K562 (cell line): ENCODE measurements around the gene SHISA7. TPM values are rescaled to one million over a fixed set of nuclear protein-coding genes. Genes with fewer than 3 reads are reported as not detected.
A peak's percentile ranks its signal among the peaks of the same experiment; 100 is the strongest.

Experiments
- CBX5 ChIP-seq: IDR thresholded peaks from 2 replicates; pipeline ENCODE4 v1.6.1; 2014; ENCODE audit warnings: low read depth, borderline replicate concordance
- CEBPG ChIP-seq, 3 experiments: fragments of 200-800 bp in 1 of 3; sonication (Bioruptor generic) in 1 of 3; sonication (generic) in 1 of 3; formaldehyde crosslinking in 1 of 3; IDR thresholded peaks in 2 of 3; conservative IDR thresholded peaks in 1 of 3; 2 replicates each; pipeline versions ENCODE4 v1.6.1 to v1.8.0; 2016 to 2022; ENCODE audit warnings: missing compliant biosample characterization in 2 of 3, missing genetic modification characterization in 2 of 3, mild to moderate bottlenecking in 1 of 3, missing genetic modification reagents in 1 of 3
- EGR1 ChIP-seq: fragments of 450-650 bp; conservative IDR thresholded peaks from 2 replicates; pipeline ENCODE4 v1.6.1; 2017; ENCODE audit warnings: mild to moderate bottlenecking
- FOXK1 ChIP-seq: sonication (generic); formaldehyde crosslinking; IDR thresholded peaks from 2 replicates; pipeline ENCODE4 v1.8.0; 2022; ENCODE audit warnings: missing genetic modification reagents, mild to moderate bottlenecking, borderline replicate concordance
- GTF2F1 ChIP-seq: IDR thresholded peaks from 2 replicates; pipeline ENCODE4 v1.6.1; 2011; ENCODE audit warnings: low read depth, low read length, improper control_type of control experiment
- MAFK ChIP-seq: IDR thresholded peaks from 2 replicates; pipeline ENCODE4 v1.6.1; 2011; ENCODE audit warnings: low read length, improper control_type of control experiment
- PCBP2 ChIP-seq: fragments of 200-400 bp; formaldehyde crosslinking; IDR thresholded peaks from 2 replicates; pipeline ENCODE4 v1.6.1; 2018; ENCODE audit warnings: low read length, low read depth, mild to moderate bottlenecking, moderate library complexity; ENCODE audit not compliant: poor library complexity, severe bottlenecking
- TARDBP ChIP-seq: fragments of 450-650 bp; IDR thresholded peaks from 2 replicates; pipeline ENCODE4 v1.6.1; 2016
- ZBTB7A ChIP-seq: IDR thresholded peaks from 2 replicates; pipeline ENCODE4 v1.6.1; 2011; ENCODE audit warnings: low read depth, mild to moderate bottlenecking, low read length, moderate library complexity, borderline replicate concordance; ENCODE audit not compliant: control insufficient read depth
- ZFX ChIP-seq: sonication (generic); formaldehyde crosslinking; IDR thresholded peaks from 2 replicates; pipeline ENCODE4 v1.8.0; 2022; ENCODE audit warnings: mild to moderate bottlenecking, missing genetic modification reagents, moderate library complexity
- ZNF143 ChIP-seq: sonication (generic); formaldehyde crosslinking; IDR thresholded peaks from 2 replicates; pipeline ENCODE4 v1.9.0; 2022; ENCODE audit warnings: mild to moderate bottlenecking, missing genetic modification reagents
- ZNF282 ChIP-seq: sonication (generic); formaldehyde crosslinking; IDR thresholded peaks from 2 replicates; pipeline ENCODE4 v1.8.1; 2023; ENCODE audit warnings: missing genetic modification reagents
- ZNF3 ChIP-seq: fragments of 250-450 bp; sonication (Bioruptor Pico); IDR thresholded peaks from 2 replicates; pipeline ENCODE4 v1.5.0; 2021; ENCODE audit warnings: mild to moderate bottlenecking, moderate library complexity
- ZNF347 ChIP-seq: fragments of 450-650 bp; formaldehyde crosslinking; IDR thresholded peaks from 2 replicates; pipeline ENCODE4 v1.4.0; 2020; ENCODE audit warnings: low read depth, mild to moderate bottlenecking, moderate library complexity
- ZNF395 ChIP-seq: fragments of 200-800 bp; sonication (Bioruptor generic); IDR thresholded peaks from 2 replicates; pipeline ENCODE4 v1.6.1; 2017; ENCODE audit warnings: missing genetic modification characterization, missing compliant biosample characterization
- polyA plus RNA-seq, 8 experiments: library from polyadenylated mRNA; depleted of rRNA in 4 of 8; stranded (reverse) in 5 of 8; unstranded in 3 of 8; fragments of >200 nt; fragmentation: Nextera tagmentation in 2 of 8; fragmentation: Illumina TruSeq in 1 of 8; extraction: Ambion mirVana in 2 of 8; extraction: Trizol in 1 of 8; gene quantifications; 2 replicates each; pipeline versions ENCODE4 v1.2.1 to v1.2.3, GENCODE V29; 2011 to 2014; ENCODE audit warnings: inconsistent platforms in 1 of 8, missing spikeins in 1 of 8
- total RNA-seq, 7 experiments: library from RNA; depleted of rRNA in 6 of 7; stranded (reverse); fragments of >200 nt in 6 of 7; fragmentation: Illumina TruSeq in 2 of 7; extraction: Trizol in 2 of 7; gene quantifications; 2 replicates each; pipeline versions ENCODE4 v1.2.1 to v1.2.3, GENCODE V29; 2011 to 2021; ENCODE audit warnings: low replicate concordance in 1 of 7
- TF ChIP-seq, protein P1 (sequence below): fragments of 250-450 bp; sonication (Bioruptor Pico); IDR thresholded peaks from 2 replicates; pipeline ENCODE4 v1.4.0; 2020; ENCODE audit warnings: mild to moderate bottlenecking, moderate library complexity
- TF ChIP-seq, protein P2 (sequence below): fragments of 450-650 bp; IDR thresholded peaks from 2 replicates; pipeline ENCODE4 v1.6.1; 2016; ENCODE audit warnings: borderline replicate concordance
- TF ChIP-seq, protein P3 (sequence below): fragments of 250-450 bp; sonication (Bioruptor Pico); IDR thresholded peaks from 2 replicates; pipeline ENCODE4 v1.4.0; 2020; ENCODE audit warnings: mild to moderate bottlenecking, moderate library complexity, borderline replicate concordance

SHISA7 gene
- total and polyA plus RNA-seq, 9 of the 15 experiments (the other 6 are each of a cell fraction or from before 2014, with no cell fraction given): 0.01 to 0.40 (median 0.07) TPM

GRCh38 chr19:55460670-55461258 lies 17.7 kb upstream of the SHISA7 start (continued):
- TF ChIP-seq, protein P1, sequence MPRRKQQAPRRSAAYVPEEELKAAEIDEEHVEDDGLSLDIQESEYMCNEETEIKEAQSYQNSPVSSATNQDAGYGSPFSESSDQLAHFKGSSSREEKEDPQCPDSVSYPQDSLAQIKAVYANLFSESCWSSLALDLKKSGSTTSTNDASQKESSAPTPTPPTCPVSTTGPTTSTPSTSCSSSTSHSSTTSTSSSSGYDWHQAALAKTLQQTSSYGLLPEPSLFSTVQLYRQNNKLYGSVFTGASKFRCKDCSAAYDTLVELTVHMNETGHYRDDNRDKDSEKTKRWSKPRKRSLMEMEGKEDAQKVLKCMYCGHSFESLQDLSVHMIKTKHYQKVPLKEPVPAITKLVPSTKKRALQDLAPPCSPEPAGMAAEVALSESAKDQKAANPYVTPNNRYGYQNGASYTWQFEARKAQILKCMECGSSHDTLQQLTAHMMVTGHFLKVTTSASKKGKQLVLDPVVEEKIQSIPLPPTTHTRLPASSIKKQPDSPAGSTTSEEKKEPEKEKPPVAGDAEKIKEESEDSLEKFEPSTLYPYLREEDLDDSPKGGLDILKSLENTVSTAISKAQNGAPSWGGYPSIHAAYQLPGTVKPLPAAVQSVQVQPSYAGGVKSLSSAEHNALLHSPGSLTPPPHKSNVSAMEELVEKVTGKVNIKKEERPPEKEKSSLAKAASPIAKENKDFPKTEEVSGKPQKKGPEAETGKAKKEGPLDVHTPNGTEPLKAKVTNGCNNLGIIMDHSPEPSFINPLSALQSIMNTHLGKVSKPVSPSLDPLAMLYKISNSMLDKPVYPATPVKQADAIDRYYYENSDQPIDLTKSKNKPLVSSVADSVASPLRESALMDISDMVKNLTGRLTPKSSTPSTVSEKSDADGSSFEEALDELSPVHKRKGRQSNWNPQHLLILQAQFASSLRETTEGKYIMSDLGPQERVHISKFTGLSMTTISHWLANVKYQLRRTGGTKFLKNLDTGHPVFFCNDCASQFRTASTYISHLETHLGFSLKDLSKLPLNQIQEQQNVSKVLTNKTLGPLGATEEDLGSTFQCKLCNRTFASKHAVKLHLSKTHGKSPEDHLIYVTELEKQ (CRISPR knock-in tag): no peak
- TF ChIP-seq, protein P2, sequence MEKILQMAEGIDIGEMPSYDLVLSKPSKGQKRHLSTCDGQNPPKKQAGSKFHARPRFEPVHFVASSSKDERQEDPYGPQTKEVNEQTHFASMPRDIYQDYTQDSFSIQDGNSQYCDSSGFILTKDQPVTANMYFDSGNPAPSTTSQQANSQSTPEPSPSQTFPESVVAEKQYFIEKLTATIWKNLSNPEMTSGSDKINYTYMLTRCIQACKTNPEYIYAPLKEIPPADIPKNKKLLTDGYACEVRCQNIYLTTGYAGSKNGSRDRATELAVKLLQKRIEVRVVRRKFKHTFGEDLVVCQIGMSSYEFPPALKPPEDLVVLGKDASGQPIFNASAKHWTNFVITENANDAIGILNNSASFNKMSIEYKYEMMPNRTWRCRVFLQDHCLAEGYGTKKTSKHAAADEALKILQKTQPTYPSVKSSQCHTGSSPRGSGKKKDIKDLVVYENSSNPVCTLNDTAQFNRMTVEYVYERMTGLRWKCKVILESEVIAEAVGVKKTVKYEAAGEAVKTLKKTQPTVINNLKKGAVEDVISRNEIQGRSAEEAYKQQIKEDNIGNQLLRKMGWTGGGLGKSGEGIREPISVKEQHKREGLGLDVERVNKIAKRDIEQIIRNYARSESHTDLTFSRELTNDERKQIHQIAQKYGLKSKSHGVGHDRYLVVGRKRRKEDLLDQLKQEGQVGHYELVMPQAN: no peak; the same call in 1 of the 2 replicates
- no peak for TF ChIP-seq CBX5
- 0 out of 2 replicates have a peak, but pooled peaks have one; percentile 14 for TF ChIP-seq MAFK
- TF ChIP-seq EGR1: peak; percentile 64
- TF ChIP-seq ZNF395: no peak; the same call in 1 of the 2 replicates
- peak; percentile 86; the same call in 1 of the 2 replicates for TF ChIP-seq ZBTB7A
- no peak for TF ChIP-seq TARDBP
- TF ChIP-seq CEBPG (CRISPR knock-in tag; IDR thresholded peaks at IDR 0.05): no peak
- no peak for TF ChIP-seq CEBPG (tag; conservative IDR thresholded peaks at IDR 0.05 in 1 of 2, IDR thresholded peaks at IDR 0.05 in 1 of 2)
- TF ChIP-seq, protein P3, sequence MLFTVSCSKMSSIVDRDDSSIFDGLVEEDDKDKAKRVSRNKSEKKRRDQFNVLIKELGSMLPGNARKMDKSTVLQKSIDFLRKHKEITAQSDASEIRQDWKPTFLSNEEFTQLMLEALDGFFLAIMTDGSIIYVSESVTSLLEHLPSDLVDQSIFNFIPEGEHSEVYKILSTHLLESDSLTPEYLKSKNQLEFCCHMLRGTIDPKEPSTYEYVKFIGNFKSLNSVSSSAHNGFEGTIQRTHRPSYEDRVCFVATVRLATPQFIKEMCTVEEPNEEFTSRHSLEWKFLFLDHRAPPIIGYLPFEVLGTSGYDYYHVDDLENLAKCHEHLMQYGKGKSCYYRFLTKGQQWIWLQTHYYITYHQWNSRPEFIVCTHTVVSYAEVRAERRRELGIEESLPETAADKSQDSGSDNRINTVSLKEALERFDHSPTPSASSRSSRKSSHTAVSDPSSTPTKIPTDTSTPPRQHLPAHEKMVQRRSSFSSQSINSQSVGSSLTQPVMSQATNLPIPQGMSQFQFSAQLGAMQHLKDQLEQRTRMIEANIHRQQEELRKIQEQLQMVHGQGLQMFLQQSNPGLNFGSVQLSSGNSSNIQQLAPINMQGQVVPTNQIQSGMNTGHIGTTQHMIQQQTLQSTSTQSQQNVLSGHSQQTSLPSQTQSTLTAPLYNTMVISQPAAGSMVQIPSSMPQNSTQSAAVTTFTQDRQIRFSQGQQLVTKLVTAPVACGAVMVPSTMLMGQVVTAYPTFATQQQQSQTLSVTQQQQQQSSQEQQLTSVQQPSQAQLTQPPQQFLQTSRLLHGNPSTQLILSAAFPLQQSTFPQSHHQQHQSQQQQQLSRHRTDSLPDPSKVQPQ (CRISPR knock-in tag): no peak
- TF ChIP-seq FOXK1: no peak
- TF ChIP-seq ZNF347 (CRISPR knock-in tag): no peak
- no peak for TF ChIP-seq PCBP2
- no peak for TF ChIP-seq ZNF3
- TF ChIP-seq ZNF282: no peak
- no peak for TF ChIP-seq ZFX
- no peak for TF ChIP-seq GTF2F1
- 0 out of 2 replicates have a peak, but pooled peaks have one; percentile 4 for TF ChIP-seq ZNF143
